H1 (cell line): ENCODE results near the gene CNBP. TPM values are rescaled to one million over a fixed set of nuclear protein-coding genes. Genes with fewer than 3 reads are reported as not detected.

Experiments
- CTCF ChIA-PET: fragments of 300-600 bp; sonication (Branson Sonifier 250); formaldehyde crosslinking; loops from one replicate; lab custom pipeline; 2021; ENCODE audit not compliant: partially characterized antibody; lab: Charles Lee
- POLR2A ChIA-PET: fragments of 300-600 bp; sonication (Branson Sonifier 250); formaldehyde crosslinking; loops from one replicate; lab custom pipeline; 2021; ENCODE audit warnings: inconsistent platforms; ENCODE audit not compliant: partially characterized antibody; lab: Charles Lee
- DNase-seq, 2 experiments: peaks; one replicate each; pipeline versions ENCODE4 v3.0.0 to v3.0.0-alpha.2; 2010 to 2022; ENCODE audit warnings: low spot score in 2 of 2, low read depth in 1 of 2, mixed read lengths in 1 of 2
- FAIRE-seq: peaks from 2 replicates; lab custom pipeline; 2011; peaks lifted over from hg19 to GRCh38; lab: Jason Lieb, UNC
- H2AFZ ChIP-seq: 2 replicates; pipeline ENCODE4 v1.8.1; 2012; ENCODE audit warnings: low read length, inconsistent platforms
- H2AK5ac ChIP-seq: 2 replicates; pipeline ENCODE4 v1.6.1; 2013; ENCODE audit warnings: low read depth, low read length
- H2BK120ac ChIP-seq: replicated peaks from 2 replicates; pipeline ENCODE3; 2013; ENCODE audit warnings: low read depth, low read length, inconsistent platforms
- H2BK12ac ChIP-seq: 2 replicates; pipeline ENCODE4 v1.6.1; 2013; ENCODE audit warnings: low read depth, low read length
- H2BK15ac ChIP-seq: 2 replicates; pipeline ENCODE4 v1.6.1; 2013; ENCODE audit warnings: low read length
- H2BK20ac ChIP-seq: 2 replicates; pipeline ENCODE4 v1.6.1; 2013; ENCODE audit warnings: low read length
- H2BK5ac ChIP-seq: 2 replicates; pipeline ENCODE4 v1.6.1; 2013; ENCODE audit warnings: low read depth, low read length
- H3K14ac ChIP-seq: 2 replicates; pipeline ENCODE4 v1.6.1; 2013; ENCODE audit warnings: inconsistent platforms; ENCODE audit not compliant: insufficient read length
- H3K18ac ChIP-seq: 2 replicates; pipeline ENCODE4 v1.6.1; 2013; ENCODE audit warnings: low read length; ENCODE audit errors: extremely low read depth
- H3K23ac ChIP-seq: 2 replicates; pipeline ENCODE4 v1.6.1; 2013; ENCODE audit warnings: inconsistent platforms; ENCODE audit not compliant: insufficient read length
- H3K23me2 ChIP-seq: 2 replicates; pipeline ENCODE4 v1.6.1; 2013; ENCODE audit warnings: low read depth, low read length
- H3K27ac ChIP-seq: 2 replicates; pipeline ENCODE4 v1.6.1; 2011; ENCODE audit warnings: low read depth, low read length, inconsistent platforms
- H3K27me3 ChIP-seq, 4 experiments: replicated peaks in 1 of 4; 1 replicate in 1 of 4; 2 replicates in 3 of 4; pipeline versions ENCODE4 v1.6.1 to v1.8.1; 2011 to 2013; ENCODE audit warnings: low read length in 3 of 4, mild to moderate bottlenecking in 3 of 4, inconsistent platforms in 2 of 4, mixed read lengths in 2 of 4, moderate library complexity in 1 of 4; ENCODE audit not compliant: control insufficient read depth in 3 of 4, insufficient read depth in 3 of 4; ENCODE audit errors: extremely low read depth in 1 of 4
- H3K36me3 ChIP-seq, 4 experiments: 2 replicates each; pipeline versions ENCODE4 v1.6.1 to v1.8.1; 2011 to 2013; ENCODE audit warnings: mild to moderate bottlenecking in 4 of 4, low read length in 3 of 4, moderate library complexity in 2 of 4, control low read depth in 1 of 4, inconsistent platforms in 1 of 4; ENCODE audit not compliant: insufficient read depth in 4 of 4, control insufficient read depth in 2 of 4
- H3K4ac ChIP-seq: replicated peaks from 2 replicates; pipeline ENCODE3; 2013; ENCODE audit warnings: low read length, low read depth, mixed read lengths, inconsistent platforms; ENCODE audit not compliant: insufficient read length
- H3K4me1 ChIP-seq, 4 experiments: replicated peaks in 1 of 4; 1 replicate in 1 of 4; 2 replicates in 3 of 4; pipeline versions ENCODE4 v1.6.1 to v1.8.1; 2011 to 2013; ENCODE audit warnings: low read length in 3 of 4, inconsistent platforms in 2 of 4, mixed read lengths in 1 of 4; ENCODE audit not compliant: insufficient read depth in 4 of 4, control insufficient read depth in 3 of 4
- H3K4me2 ChIP-seq, 2 experiments: 2 replicates each; pipeline versions ENCODE4 v1.6.1 to v1.8.1; 2011 to 2013; ENCODE audit warnings: low read depth in 2 of 2, low read length in 2 of 2, control low read depth in 1 of 2, inconsistent platforms in 1 of 2, mild to moderate bottlenecking in 1 of 2; ENCODE audit not compliant: insufficient read depth in 1 of 2
- H3K4me3 ChIP-seq, 4 experiments: fragments of 200-600, 300-600 bp in 1 of 4; sonication (generic), shearing (Covaris generic), sonication (Bioruptor Twin) in 1 of 4; 2 replicates each; pipeline versions ENCODE4 v1.5.1 to v1.8.1; 2011 to 2016; ENCODE audit warnings: low read length in 4 of 4, low read depth in 3 of 4, control low read depth in 2 of 4, inconsistent platforms in 2 of 4, mild to moderate bottlenecking in 2 of 4, mixed read lengths in 1 of 4, moderate library complexity in 1 of 4; ENCODE audit not compliant: insufficient read depth in 2 of 4; ENCODE audit errors: extremely low read depth in 1 of 4
- H3K56ac ChIP-seq: replicated peaks from 2 replicates; pipeline ENCODE3; 2013; ENCODE audit warnings: low read depth, mild to moderate bottlenecking, mixed read lengths, low read length, inconsistent platforms; ENCODE audit not compliant: insufficient read length
- H3K79me1 ChIP-seq: 2 replicates; pipeline ENCODE4 v1.6.1; 2013; ENCODE audit warnings: low read depth, low read length, control low read depth
- H3K79me2 ChIP-seq, 2 experiments: 2 replicates each; pipeline versions ENCODE4 v1.6.1 to v1.8.1; 2012 to 2013; ENCODE audit warnings: low read length in 2 of 2, mild to moderate bottlenecking in 2 of 2, inconsistent platforms in 1 of 2; ENCODE audit not compliant: insufficient read depth in 2 of 2, control insufficient read depth in 1 of 2
- H3K9ac ChIP-seq, 4 experiments: replicated peaks in 1 of 4; 1 replicate in 1 of 4; 2 replicates in 3 of 4; pipeline versions ENCODE4 v1.6.1 to v1.8.1; 2011 to 2013; ENCODE audit warnings: low read depth in 3 of 4, low read length in 3 of 4, control low read depth in 2 of 4, mild to moderate bottlenecking in 2 of 4, moderate library complexity in 2 of 4, inconsistent platforms in 1 of 4; ENCODE audit errors: extremely low read depth in 1 of 4
- H3K9me3 ChIP-seq, 2 experiments: 2 replicates each; pipeline versions ENCODE4 v1.6.1 to v1.8.1; 2012 to 2013; ENCODE audit warnings: mild to moderate bottlenecking in 2 of 2, moderate library complexity in 2 of 2, control low read depth in 1 of 2, inconsistent platforms in 1 of 2, low read depth in 1 of 2, low read length in 1 of 2, mixed read lengths in 1 of 2; ENCODE audit not compliant: insufficient read depth in 2 of 2
- H4K20me1 ChIP-seq, 2 experiments: replicated peaks in 1 of 2; 2 replicates each; pipeline versions ENCODE3 to v1.8.1; 2011 to 2013; ENCODE audit warnings: inconsistent platforms in 2 of 2, low read length in 2 of 2, mild to moderate bottlenecking in 1 of 2; ENCODE audit not compliant: insufficient read depth in 2 of 2, control insufficient read depth in 1 of 2
- H4K5ac ChIP-seq: 2 replicates; pipeline ENCODE4 v1.6.1; 2013; ENCODE audit warnings: low read length, low read depth, mixed read lengths, inconsistent platforms; ENCODE audit not compliant: insufficient read length
- H4K8ac ChIP-seq: 2 replicates; pipeline ENCODE4 v1.8.0; 2013; ENCODE audit warnings: mild to moderate bottlenecking, moderate library complexity, low read length, inconsistent platforms; ENCODE audit not compliant: insufficient read depth; ENCODE audit errors: extremely low read depth
- H4K91ac ChIP-seq: replicated peaks from 2 replicates; pipeline ENCODE3; 2013; ENCODE audit warnings: low read length, mixed read lengths, inconsistent platforms; ENCODE audit not compliant: insufficient read length
- EP300 ChIP-seq, 2 experiments: IDR thresholded peaks; 1 replicate in 1 of 2; 2 replicates in 1 of 2; pipeline ENCODE4 v1.6.1; 2011 to 2012; ENCODE audit warnings: low read depth in 2 of 2, low read length in 2 of 2, mild to moderate bottlenecking in 2 of 2, borderline replicate concordance in 1 of 2, inconsistent platforms in 1 of 2, moderate library complexity in 1 of 2
- KDM1A ChIP-seq: fragments of 200-600, 300-600 bp; sonication (generic); IDR thresholded peaks from 2 replicates; pipeline ENCODE4 v1.7.1; 2016; ENCODE audit warnings: mild to moderate bottlenecking, low read length, borderline replicate concordance
- KDM4A ChIP-seq: IDR thresholded peaks from one replicate; pipeline ENCODE4 v1.7.1; 2012; ENCODE audit warnings: low read depth, mild to moderate bottlenecking, moderate library complexity, low read length, inconsistent platforms; ENCODE audit not compliant: severe bottlenecking
- KDM5A ChIP-seq: fragments of 200-600 bp; IDR thresholded peaks from 2 replicates; pipeline ENCODE4 v1.7.1; 2012; ENCODE audit warnings: mild to moderate bottlenecking, low read length, inconsistent platforms, mixed read lengths
- NANOG ChIP-seq: IDR thresholded peaks from 2 replicates; pipeline ENCODE4 v1.6.1; 2011; ENCODE audit warnings: low read length, low read depth, mild to moderate bottlenecking, inconsistent platforms; ENCODE audit not compliant: insufficient read depth, poor library complexity, severe bottlenecking
- NRF1 ChIP-seq: IDR thresholded peaks from 2 replicates; pipeline ENCODE4 v1.6.1; 2011; ENCODE audit warnings: mild to moderate bottlenecking, low read depth, low read length, improper control_type of control experiment
- POLR2A ChIP-seq, 2 experiments: IDR thresholded peaks; 1 replicate in 1 of 2; 2 replicates in 1 of 2; pipeline ENCODE4 v1.6.1; 2011; ENCODE audit warnings: low read depth in 2 of 2, low read length in 2 of 2, mild to moderate bottlenecking in 2 of 2; ENCODE audit errors: control extremely low read depth in 1 of 2
- POU5F1 ChIP-seq: IDR thresholded peaks from 2 replicates; pipeline ENCODE4 v1.6.1; 2011; ENCODE audit warnings: low read depth, mild to moderate bottlenecking, low read length, moderate library complexity
- RXRA ChIP-seq: IDR thresholded peaks from 2 replicates; pipeline ENCODE4 v1.6.1; 2011; ENCODE audit warnings: low read depth, mild to moderate bottlenecking, low read length, moderate library complexity; ENCODE audit not compliant: insufficient read depth
- SIX5 ChIP-seq: IDR thresholded peaks from 2 replicates; pipeline ENCODE4 v1.6.1; 2011; ENCODE audit warnings: mild to moderate bottlenecking, low read depth, low read length
- WGBS, 2 experiments: shearing (Covaris generic) in 1 of 2; methylation state at CpG; one replicate each; pipeline versions ENCODE4 v1.1.6 to v1.1.7; 2013 to 2015; ENCODE audit warnings: low lambda C conversion rate in 2 of 2, mixed read lengths in 2 of 2, inconsistent platforms in 1 of 2, low coverage in 1 of 2, missing lambda C conversion rate in 1 of 2; ENCODE audit not compliant: insufficient replicate concordance in 2 of 2, insufficient coverage in 1 of 2, insufficient read length in 1 of 2; ENCODE audit errors: extremely low coverage in 1 of 2, missing lambda C conversion rate in 1 of 2; 5-methylcytosine and 5-hydroxymethylcytosine counted together
- polyA plus RNA-seq, 7 experiments: library from polyadenylated mRNA; depleted of rRNA in 3 of 7; stranded (reverse) in 5 of 7; unstranded in 2 of 7; fragments of >200 nt in 5 of 7; fragments of 200-250 nt in 2 of 7; gene quantifications; 1 replicate in 5 of 7; 2 replicates in 1 of 7; 4 replicates in 1 of 7; pipeline versions ENCODE4 v1.2.1 to v1.2.3, GENCODE V29; 2011 to 2013; ENCODE audit warnings: missing spikeins in 2 of 7, mixed read lengths in 2 of 7
- total RNA-seq: library from RNA; stranded (reverse); fragmentation: NEBNext Ultra II Directional; extraction: Animal tissue kit (Norgen Biotek cat#: 25700); gene quantifications from 2 replicates; pipeline ENCODE4 v1.2.1, GENCODE V29; 2021
- TF ChIP-seq, protein P1 (sequence below): IDR thresholded peaks from 2 replicates; pipeline ENCODE4 v1.6.1; 2011; ENCODE audit warnings: low read depth, mild to moderate bottlenecking, low read length; ENCODE audit not compliant: insufficient read depth

CNBP gene
- total and polyA plus RNA-seq, 2 of the 8 experiments (the other 6 are each of a cell fraction or from before 2014, with no cell fraction given): 315 to 371 TPM

DNA sequence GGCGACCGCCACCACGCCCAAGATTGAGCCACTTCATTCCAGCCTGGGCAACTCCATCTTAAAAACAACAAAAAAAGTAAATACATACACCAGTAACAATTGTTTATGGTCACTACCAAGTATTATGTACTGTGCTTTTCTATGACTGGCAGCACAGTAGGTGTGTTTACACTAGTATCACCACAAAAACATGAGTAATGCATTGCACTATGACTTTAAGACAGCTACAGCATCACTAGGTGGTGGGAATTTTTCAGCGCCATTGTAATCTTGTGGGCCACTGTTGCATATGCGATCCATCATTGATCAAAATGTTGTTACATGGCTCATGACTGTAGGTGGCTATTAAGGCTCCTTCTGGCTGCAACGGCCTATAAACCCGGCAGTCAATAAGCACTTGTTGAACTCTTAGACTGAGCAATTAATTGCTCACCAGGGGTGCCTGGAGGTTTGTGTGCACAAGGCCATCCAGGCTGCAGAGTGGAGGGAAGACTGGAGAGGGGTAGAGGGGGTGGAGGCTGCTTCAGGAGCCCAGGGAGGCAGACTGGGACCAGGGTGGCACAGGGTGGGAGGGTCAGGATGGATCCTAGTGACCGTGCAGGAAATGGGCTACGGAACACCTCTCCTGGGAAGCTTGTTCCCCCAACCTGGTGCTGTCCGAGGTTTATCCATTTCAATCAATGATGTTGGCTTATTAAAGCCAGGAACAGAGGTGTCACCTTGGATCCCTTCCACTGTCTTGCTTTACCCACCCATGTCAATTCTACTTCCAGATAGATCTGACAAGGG is 47.8 kb upstream of the CNBP start:
- H4K91ac ChIP-seq: peak overlapping the region; percentile 6
- H3K14ac ChIP-seq: no peak overlapping the region
- H3K56ac ChIP-seq: no peak overlapping the region
- no peak overlapping the region for H3K18ac ChIP-seq
- 85% methylated on average over 10 of the region's 10 CpGs; no CpG with 5 or more reads in 1 of the 2 experiments for WGBS, 2 experiments
- H3K4me1 ChIP-seq: peaks cover 3 to 12% (median 7%) of the 10 kb centered on the region in 4 experiments
- FAIRE-seq (no peak), DNase-seq (no peak)
- no peaks in the 10 kb centered on the region for H3K79me2 ChIP-seq
- H2BK120ac ChIP-seq: no peak overlapping the region
- no peak overlapping the region for H3K23ac ChIP-seq
- H2AK5ac ChIP-seq: no peak overlapping the region
- no peaks in the 10 kb centered on the region for H3K36me3 ChIP-seq
- no peak overlapping the region for H3K4me3 ChIP-seq
- no peak overlapping the region for H3K4ac ChIP-seq
- H2AFZ ChIP-seq: no peak overlapping the region
- H2BK20ac ChIP-seq: no peak overlapping the region
- H4K8ac ChIP-seq: no peak overlapping the region; the same call in 1 of the 2 replicates
- no peaks in the 10 kb centered on the region; a peak in 1 of 7 replicates for H3K27me3 ChIP-seq
- H3K27ac ChIP-seq: no peak overlapping the region
- no peaks in the 10 kb centered on the region for H3K23me2 ChIP-seq
- H3K79me1 ChIP-seq: no peaks in the 10 kb centered on the region
- no peaks in the 10 kb centered on the region for H4K20me1 ChIP-seq
- H4K5ac ChIP-seq: no peak overlapping the region
- ChIA-PET CTCF (interaction anchor here (1.0 to 3.9 kb wide), 3 partner anchors 10 to 19 kb away, joined by 3 to 35 read pairs (median 3); no protein-coding TSS in a partner anchor), POLR2A (interaction anchor here (1.0 to 4.7 kb wide), 3 partner anchors 8 to 85 kb away, joined by 3 to 31 read pairs (median 26); partner anchors contain the start of gene CNBP)
- no peak overlapping the region for H2BK5ac ChIP-seq
- no peak overlapping the region for H3K9ac ChIP-seq
- no peak overlapping the region for H2BK12ac ChIP-seq
- no peaks in the 10 kb centered on the region for H3K9me3 ChIP-seq
- no peak overlapping the region for H3K4me2 ChIP-seq
- H2BK15ac ChIP-seq: no peak overlapping the region
- TF ChIP-seq, protein P1, sequence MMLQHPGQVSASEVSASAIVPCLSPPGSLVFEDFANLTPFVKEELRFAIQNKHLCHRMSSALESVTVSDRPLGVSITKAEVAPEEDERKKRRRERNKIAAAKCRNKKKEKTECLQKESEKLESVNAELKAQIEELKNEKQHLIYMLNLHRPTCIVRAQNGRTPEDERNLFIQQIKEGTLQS: no peak
- TF ChIP-seq POU5F1 (no peak), KDM4A (no peak), EP300 (IDR thresholded peaks at IDR 0.05; ENCODE audit: borderline replicate concordance in 1 of 2, low read depth in 2 of 2, low read length in 2 of 2) (no peak), RXRA (no peak), KDM1A (no peak), POLR2A (IDR thresholded peaks at IDR 0.05; ENCODE audit: control extremely low read depth in 1 of 2, low read depth in 2 of 2, low read length in 2 of 2) (no peak), NANOG (no peak), SIX5 (no peak), KDM5A (no peak), NRF1 (no peak)
